Mucosa of rectum (tissue), 2 donors: ENCODE measurements around the gene MICAL2.
A peak's percentile ranks its signal among the peaks of the same experiment; 100 is the strongest.

Experiments used
- H3K27ac ChIP-seq, 2 donors: one replicate each; pipeline ENCODE4 v1.7.0; 2013; ENCODE audit warnings: inconsistent platforms in 2 of 2, low read depth in 2 of 2, low read length in 2 of 2
- H3K27me3 ChIP-seq, 2 donors: one replicate each; pipeline ENCODE4 v1.7.0; 2013; ENCODE audit warnings: low read length in 2 of 2; ENCODE audit not compliant: control insufficient read depth in 2 of 2, insufficient read depth in 2 of 2
- H3K36me3 ChIP-seq, 2 donors: one replicate each; pipeline ENCODE4 v1.7.0; 2013; ENCODE audit warnings: low read length in 2 of 2; ENCODE audit not compliant: control insufficient read depth in 2 of 2, insufficient read depth in 2 of 2
- H3K4me1 ChIP-seq, 2 donors: one replicate each; pipeline ENCODE4 v1.7.0; 2013; ENCODE audit warnings: low read length in 2 of 2, mild to moderate bottlenecking in 1 of 2; ENCODE audit not compliant: control insufficient read depth in 2 of 2, insufficient read depth in 2 of 2
- H3K4me3 ChIP-seq, 2 donors: one replicate each; pipeline ENCODE4 v1.7.0; 2013; ENCODE audit warnings: low read length in 2 of 2
- H3K9ac ChIP-seq, 2 donors: one replicate each; pipeline ENCODE4 v1.7.0; 2013; ENCODE audit warnings: low read length in 2 of 2, low read depth in 1 of 2, mild to moderate bottlenecking in 1 of 2
- H3K9me3 ChIP-seq, 2 donors: one replicate each; pipeline ENCODE4 v1.7.0; 2013; ENCODE audit warnings: low read length in 2 of 2; ENCODE audit not compliant: control insufficient read depth in 2 of 2
- donor health status: healthy.
- donor health status: Normal muscosa, but diverticular disease.

The MICAL2 gene

GRCh38 chr11:12077535-12078280, 32.7 kb upstream of the MICAL2 start:
- H3K9me3 ChIP-seq, result no peaks in the 10 kb centered on the region
- no peak overlapping the region for H3K9ac ChIP-seq
- no peak overlapping the region for H3K4me3 ChIP-seq
- no peaks in the 10 kb centered on the region for H3K36me3 ChIP-seq
- no peaks in the 10 kb centered on the region for H3K27me3 ChIP-seq
- H3K27ac ChIP-seq, result peak overlapping the region in 1 of 2 donors; percentile 40
- H3K4me1 ChIP-seq, result peaks cover 0 to 2% of the 10 kb centered on the region in 2 donors

- H3K27me3 ChIP-seq, result no peaks in the 10 kb centered on the region
- H3K9me3 ChIP-seq, result no peaks in the 10 kb centered on the region
- H3K4me1 ChIP-seq, result peaks cover 0 to 3% of the 10 kb centered on the region in 2 donors
- H3K36me3 ChIP-seq, result no peaks in the 10 kb centered on the region
- H3K27ac ChIP-seq, result peak overlapping the region in 1 of 2 donors; percentile 71
- H3K4me3 ChIP-seq, result no peak overlapping the region
- H3K9ac ChIP-seq, result no peak overlapping the region
Observed at GRCh38 chr11:12079726-12080556, 30.4 kb upstream of the MICAL2 start.

- Histone ChIP-seq H3K4me1 (peaks cover 29 to 35% of the 10 kb centered on the region in 2 donors), H3K9me3 (no peaks in the 10 kb centered on the region), H3K36me3 (no peaks in the 10 kb centered on the region), H3K4me3 (no peak overlapping the region), H3K27me3 (no peaks in the 10 kb centered on the region), H3K9ac (no peak overlapping the region), H3K27ac (no peak overlapping the region)
Observed at GRCh38 chr11:12083380-12083779, 27.0 kb upstream of the MICAL2 start.

- no peak overlapping the region for H3K9ac ChIP-seq
- H3K27me3 ChIP-seq, result no peaks in the 10 kb centered on the region
- H3K9me3 ChIP-seq, result no peaks in the 10 kb centered on the region
- H3K27ac ChIP-seq, result no peak overlapping the region
- H3K4me1 ChIP-seq, result peaks cover 35 to 42% of the 10 kb centered on the region in 2 donors
- H3K36me3 ChIP-seq, result no peaks in the 10 kb centered on the region
- no peak overlapping the region for H3K4me3 ChIP-seq
Observed at GRCh38 chr11:12084256-12084655, 26.1 kb upstream of the MICAL2 start.

- Histone ChIP-seq H3K9ac (peak overlapping the region; percentile 41 to 64), H3K27ac (peak overlapping the region; percentile 91 to 92), H3K4me3 (no peak overlapping the region), H3K9me3 (no peaks in the 10 kb centered on the region), H3K27me3 (no peaks in the 10 kb centered on the region), H3K36me3 (no peaks in the 10 kb centered on the region), H3K4me1 (peaks cover 47 to 55% of the 10 kb centered on the region in 2 donors)
Observed at GRCh38 chr11:12085371-12086251, 24.8 kb upstream of the MICAL2 start.

- peaks cover 51 to 60% of the 10 kb centered on the region in 2 donors for H3K4me1 ChIP-seq
- no peaks in the 10 kb centered on the region for H3K27me3 ChIP-seq
- H3K9ac ChIP-seq, result peak overlapping the region; percentile 43 to 64
- no peaks in the 10 kb centered on the region for H3K9me3 ChIP-seq
- H3K27ac ChIP-seq, result peak overlapping the region; percentile 91 to 92
- no peaks in the 10 kb centered on the region for H3K36me3 ChIP-seq
- H3K4me3 ChIP-seq, result peak overlapping the region; percentile 9 to 11
Observed at GRCh38 chr11:12086271-12087074, 23.9 kb upstream of the MICAL2 start.

- H3K27me3 ChIP-seq, result no peaks in the 10 kb centered on the region
- peaks cover 57 to 68% of the 10 kb centered on the region in 2 donors for H3K4me1 ChIP-seq
- peak overlapping the region; percentile 91 to 92 for H3K27ac ChIP-seq
- H3K9me3 ChIP-seq, result no peaks in the 10 kb centered on the region
- H3K9ac ChIP-seq, result peak overlapping the region; percentile 43 to 64
- H3K4me3 ChIP-seq, result peak overlapping the region; percentile 11 to 24
- no peaks in the 10 kb centered on the region for H3K36me3 ChIP-seq
Observed at GRCh38 chr11:12087075-12088004, 23.1 kb upstream of the MICAL2 start.

- H3K27me3 ChIP-seq, result no peaks in the 10 kb centered on the region
Observed at GRCh38 chr11:12088047-12088481, 22.3 kb upstream of the MICAL2 start.

More at GRCh38 chr11:12088047-12088481, 22.3 kb upstream of the MICAL2 start:
- H3K9ac ChIP-seq, result peak overlapping the region; percentile 36 to 64
- H3K4me3 ChIP-seq, result no peak overlapping the region
- peak overlapping the region; percentile 91 to 92 for H3K27ac ChIP-seq
- peaks cover 57 to 76% of the 10 kb centered on the region in 2 donors for H3K4me1 ChIP-seq
- no peaks in the 10 kb centered on the region for H3K36me3 ChIP-seq
- no peaks in the 10 kb centered on the region for H3K9me3 ChIP-seq
